Measurements from ENCODE around the gene KSR2.

- TF ChIP-seq POLR2AphosphoS5 (IDR thresholded peaks at IDR 0.05) (no peak), CTCF (IDR thresholded peaks at IDR 0.05) (no peak), POLR2A (IDR thresholded peaks at IDR 0.05) (no peak)
These were observed 509.6 kb downstream of the KSR2 start for GRCh38 chr12:117459229-117459628.
